CD4-positive, alpha-beta T cell treated with Interleukin-1 beta for 1 hour (primary cell): ENCODE measurements around the gene THADA.

Experiments used
- DNase-seq, 2 donors: peaks; one replicate each; pipeline ENCODE4 v3.0.0-alpha.2; 2020 to 2022

Gene THADA

DNA sequence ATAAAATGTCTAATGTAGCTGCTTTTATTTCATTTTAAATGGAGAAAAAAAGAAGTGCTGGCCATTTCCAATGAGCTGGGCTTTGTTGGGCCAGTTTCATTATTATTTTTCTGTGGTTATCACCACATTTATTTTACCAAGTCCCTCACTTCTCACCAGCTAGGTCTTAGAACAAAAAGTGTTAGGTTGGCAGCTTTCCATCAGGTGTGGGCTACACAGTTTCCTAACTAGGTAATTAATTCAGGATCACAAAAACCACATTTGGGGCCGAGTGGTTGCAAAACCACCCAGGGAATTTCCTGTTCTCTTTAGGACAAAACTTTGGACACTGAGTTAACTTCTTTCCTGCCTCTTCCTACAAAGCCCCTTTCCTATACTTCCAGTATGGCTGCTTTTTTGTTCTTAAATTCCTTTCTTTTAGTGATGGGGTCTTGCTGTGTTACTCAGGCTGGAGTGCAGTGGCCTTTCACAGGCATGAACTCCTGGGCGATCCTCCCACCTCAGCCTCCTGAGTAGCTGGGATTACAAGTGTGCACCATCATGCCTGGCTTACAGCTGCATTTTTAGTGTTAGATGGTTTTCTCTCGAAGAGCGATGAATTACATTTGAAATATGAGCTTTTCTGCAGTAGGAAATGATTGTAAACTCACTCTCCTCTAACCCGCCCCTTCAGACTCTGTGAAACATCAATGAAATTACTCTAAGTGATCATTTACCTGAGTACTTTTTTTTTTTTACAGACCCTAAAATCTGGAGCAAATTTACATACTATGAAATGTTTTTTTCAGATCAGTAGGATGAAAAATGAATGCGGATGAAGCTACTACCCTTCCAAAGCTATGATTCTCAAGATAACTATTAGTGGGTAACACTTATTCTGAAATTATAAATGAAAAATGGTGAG, 366.8 kb downstream of the THADA start:
- DNase-seq: peak in 1 of 2 donors; percentile 46

DNA sequence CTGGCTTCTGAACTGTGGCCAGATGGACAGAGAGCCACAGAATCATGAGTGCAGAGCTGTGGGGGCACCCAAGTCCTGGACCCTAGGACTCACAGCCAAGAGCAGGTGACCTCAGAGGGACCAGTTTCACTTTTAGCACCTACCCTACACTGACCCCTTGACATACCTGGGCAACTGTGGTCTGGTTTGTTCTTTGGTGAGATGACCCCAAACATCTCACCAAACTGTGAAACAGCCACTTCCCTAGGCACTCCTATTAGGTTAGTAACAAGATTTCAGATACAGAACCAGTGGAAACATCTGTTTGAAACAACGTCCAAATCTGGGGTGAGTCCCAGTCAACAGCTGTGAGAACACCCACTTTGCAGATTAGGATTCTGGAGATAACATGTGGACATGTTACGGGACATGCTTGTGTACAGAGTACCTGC, 367.5 kb downstream of the THADA start:
- DNase-seq: peak in 1 of 2 donors; percentile 31

DNA sequence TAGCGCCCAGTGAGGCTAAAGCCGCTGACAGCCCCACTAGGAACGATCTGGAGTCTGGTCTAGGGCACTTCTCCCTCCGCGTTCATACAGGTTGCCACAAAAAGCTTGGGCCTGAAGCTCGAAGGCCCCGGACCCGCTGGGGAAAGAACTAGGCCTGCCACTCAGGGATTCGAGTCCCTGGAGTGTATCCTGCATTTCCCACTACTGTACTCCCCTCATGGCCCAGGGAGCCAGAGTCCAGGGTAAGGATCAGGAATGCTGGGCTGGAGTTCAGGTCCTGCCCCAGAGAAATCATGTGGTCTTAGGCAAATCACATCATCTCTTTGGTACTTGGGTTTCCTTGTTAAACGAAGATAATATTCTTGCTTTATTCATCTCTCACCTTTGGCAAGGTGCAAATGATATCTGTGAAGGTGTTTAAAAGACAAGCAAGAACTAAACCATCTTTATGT, 368.0 kb downstream of the THADA start:
- DNase-seq: peak in 1 of 2 donors; percentile 21

DNA sequence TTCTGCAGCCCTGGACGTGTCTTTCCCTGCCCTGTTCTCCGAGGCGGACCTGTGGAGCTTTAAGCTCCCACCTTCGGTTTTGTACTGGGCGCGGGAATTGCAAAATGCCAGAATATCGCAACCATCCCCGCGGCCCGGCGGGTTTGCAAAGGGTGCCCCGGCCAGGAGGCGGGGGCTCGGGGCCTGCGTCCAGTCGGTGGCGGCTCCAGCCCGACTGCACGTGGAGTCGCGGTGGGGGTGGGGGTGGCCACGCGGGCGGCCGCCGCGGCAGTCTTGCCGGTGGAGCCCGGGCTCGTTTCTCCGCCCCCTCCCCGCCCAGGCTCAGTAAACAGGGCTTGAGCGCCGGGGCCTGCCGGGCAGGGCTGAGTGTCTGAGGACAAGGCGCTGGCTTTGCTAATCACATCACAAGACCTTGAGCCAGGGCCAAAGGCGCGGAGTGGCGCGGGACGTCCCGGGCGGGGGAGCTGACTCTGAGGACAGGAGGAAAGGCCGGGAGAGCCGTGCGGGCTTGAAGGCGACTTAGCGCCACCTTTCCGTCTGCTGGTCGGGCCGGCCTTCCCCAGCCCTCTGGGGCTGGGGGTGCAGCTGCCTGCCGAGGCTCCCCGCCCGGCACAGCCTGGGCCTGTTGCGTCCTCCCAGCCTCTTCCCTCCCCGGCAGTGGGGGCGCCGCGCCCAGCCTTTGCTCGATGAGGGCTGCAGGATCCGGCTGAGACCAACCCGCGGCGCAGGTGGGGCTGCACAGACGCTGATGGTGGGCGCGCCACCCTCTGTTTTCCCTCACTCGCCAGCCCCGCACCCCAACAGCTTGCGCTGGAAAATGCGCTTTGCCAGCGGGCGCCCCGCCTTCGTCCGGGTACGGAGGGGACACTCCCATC, 368.6 kb downstream of the THADA start:
- peak; percentile 57 to 68 for DNase-seq

DNA sequence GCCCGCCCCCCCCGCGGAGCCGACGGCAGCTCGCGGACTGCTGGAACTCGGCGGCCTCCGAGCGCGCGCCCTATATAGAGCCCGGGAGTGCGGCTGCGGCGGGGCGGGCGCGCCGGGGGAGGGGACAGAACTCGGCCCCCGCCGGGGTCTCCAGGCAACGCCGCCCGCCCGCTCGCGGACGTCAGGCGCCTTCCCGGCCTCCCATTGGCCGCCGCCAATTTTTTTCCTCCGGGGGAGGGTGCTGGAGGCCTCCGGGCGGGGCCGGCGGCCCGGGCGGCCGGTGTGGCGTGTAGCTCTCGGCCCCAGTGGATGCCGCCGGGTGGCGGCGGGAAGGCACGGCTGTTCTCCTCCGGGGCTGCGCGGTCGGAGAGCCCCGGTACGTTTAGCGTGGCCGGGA, 369.3 kb downstream of the THADA start, which contains the start of gene ZFP36L2:
TSS of gene ZFP36L2 (minus strand) at position 49 of the 397 bp plus-strand sequence. CDS start 291 bp downstream, outside the sequence.
- DNase-seq: peak; percentile 96 to 97

DNA sequence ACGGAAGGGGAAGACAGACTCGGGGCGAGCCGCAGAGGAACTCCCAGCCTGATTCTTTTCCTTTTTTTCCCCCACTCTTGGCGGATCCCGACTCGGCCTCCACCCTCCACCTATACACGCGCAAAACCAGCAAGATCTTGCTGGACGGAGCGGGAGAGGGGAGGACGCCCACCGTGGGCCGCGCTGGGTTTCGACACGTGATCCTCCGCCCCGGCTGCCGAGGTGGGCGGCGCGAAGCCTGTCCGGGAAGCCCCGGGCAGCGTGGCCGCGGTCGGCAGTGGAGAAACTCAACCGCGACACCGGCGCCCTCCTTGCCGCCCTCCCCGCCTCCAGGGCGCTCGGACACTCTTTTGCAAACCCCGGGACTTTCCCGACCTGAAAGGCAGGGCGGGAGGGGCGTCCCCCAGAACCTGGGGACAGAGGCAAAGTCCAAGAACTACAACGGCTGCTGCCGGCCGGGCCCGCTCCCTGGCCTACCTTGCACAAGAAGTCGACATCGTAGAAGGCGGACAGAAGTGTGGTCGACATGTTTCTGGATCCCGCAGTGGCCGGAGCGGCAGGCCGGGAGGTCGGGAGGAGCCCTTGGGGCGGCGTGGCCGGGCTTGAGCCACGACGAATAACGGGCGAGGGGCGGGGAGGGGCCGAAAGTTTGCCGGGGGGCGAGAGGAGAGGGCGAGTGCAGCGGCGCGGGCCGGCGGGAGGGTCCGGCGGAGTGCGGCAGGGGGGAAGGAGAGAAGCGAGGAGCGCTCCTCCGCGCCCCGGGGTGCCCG, 369.9 kb downstream of the THADA start:
- peak; percentile 82 to 84 for DNase-seq

DNA sequence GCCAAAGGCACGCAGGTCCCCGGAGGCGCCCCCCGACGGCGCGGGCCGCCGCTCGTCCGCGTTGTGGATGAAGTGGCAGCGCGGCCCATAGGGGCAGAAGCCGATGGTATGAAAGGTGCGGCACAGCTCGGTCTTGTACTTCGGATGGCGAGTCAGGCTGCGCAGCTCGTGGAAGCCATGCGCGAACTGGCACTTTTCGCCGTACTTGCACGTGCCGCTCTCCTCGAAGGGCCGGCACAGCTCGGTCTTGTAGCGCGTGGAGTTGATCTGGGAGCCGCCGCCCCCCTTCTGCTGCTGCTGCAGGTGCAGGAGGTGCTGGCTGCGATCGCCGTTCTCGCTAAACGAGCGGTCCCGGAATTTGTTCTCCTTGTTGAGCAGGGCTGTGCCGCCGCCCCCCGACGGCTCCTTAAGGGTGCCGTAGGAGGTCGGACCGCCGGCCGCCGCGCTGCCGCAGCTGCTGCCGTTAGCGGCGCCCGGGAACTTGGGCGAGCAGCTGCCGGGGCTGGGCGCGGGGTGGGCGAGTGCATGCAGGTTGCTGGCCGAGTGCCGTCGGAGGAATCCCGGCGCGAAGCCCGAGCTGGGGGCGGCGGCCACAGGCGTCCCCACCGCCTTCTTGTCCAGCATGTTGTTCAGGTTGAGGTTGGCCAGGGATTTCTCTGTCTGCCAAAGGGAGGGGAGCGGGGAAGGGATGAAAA, 370.6 kb downstream of the THADA start:
- peak; percentile 68 to 79 for DNase-seq

DNA sequence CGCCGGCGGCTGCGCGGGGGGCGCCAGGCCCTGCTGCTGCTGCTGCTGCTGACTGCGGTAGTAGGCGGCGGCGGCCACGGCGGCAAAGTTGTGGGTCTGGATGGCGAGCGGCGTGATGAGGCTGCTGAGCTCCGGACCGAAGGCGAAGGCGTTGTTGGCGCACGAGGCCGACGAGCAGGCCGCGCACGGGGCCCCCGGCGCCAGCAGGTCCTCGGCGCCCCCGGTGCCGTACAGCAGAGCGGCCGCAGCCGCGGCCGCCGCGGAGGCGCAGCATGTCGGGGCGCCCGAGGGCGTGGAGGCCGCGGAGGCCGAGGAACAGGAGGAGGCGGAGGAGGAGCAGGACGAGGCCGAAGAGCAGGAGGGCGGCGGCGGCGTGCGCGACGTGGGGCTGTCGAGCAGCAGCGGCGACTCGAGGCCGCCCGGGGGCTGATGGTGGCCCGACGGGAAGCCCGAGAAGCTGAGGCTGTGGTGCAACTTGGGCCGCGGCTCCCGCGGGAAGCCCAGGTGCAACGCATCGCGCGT, 371.2 kb downstream of the THADA start:
- DNase-seq: peak; percentile 49 to 50

DNA sequence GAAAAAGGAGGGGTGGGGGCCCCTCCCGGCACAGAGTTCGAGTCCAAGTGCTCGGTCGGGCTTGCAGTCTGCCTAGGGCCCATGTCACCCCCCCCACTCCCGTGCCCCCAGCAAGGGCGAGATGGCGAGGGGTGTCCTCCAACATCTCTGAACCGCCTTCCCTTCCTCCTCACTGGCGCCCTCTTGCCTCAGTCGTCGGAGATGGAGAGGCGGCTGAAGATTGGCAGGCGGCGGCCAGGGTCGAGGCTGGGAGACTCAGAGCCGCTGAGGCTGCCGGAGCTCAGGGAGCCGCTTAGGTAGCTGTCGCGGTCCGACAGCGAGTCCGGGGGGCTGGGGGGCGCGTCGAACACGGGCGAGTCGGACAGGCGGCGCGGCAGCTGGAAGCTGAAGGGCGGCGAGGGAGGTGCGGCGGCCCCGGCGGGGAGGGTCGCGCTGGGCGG, 371.7 kb downstream of the THADA start:
- peak; percentile 73 to 80 for DNase-seq

DNA sequence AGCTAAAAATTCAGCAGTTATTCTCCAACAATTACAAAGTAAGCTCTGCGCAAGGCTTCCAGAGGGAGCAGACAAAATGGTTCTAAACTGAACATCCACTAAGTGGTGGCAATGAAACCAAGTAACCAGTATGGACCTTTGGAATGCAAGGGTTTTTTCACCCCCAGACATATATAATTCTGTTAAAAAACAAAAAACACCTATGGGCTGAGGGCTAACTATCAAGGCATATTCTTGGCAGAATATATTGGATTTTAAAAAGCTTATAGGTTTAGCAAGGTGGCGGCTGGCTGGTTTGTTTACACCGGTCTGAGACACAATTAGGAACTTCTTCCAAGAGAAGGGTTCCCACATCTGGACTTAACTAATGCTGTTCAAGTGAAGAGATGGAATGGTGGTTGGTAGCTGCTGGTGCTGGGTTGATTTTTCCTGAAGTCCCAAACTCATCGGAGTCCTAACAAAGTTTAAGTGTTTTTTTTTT, 372.3 kb downstream of the THADA start:
- peak in 1 of 2 donors; percentile 17 for DNase-seq

DNA sequence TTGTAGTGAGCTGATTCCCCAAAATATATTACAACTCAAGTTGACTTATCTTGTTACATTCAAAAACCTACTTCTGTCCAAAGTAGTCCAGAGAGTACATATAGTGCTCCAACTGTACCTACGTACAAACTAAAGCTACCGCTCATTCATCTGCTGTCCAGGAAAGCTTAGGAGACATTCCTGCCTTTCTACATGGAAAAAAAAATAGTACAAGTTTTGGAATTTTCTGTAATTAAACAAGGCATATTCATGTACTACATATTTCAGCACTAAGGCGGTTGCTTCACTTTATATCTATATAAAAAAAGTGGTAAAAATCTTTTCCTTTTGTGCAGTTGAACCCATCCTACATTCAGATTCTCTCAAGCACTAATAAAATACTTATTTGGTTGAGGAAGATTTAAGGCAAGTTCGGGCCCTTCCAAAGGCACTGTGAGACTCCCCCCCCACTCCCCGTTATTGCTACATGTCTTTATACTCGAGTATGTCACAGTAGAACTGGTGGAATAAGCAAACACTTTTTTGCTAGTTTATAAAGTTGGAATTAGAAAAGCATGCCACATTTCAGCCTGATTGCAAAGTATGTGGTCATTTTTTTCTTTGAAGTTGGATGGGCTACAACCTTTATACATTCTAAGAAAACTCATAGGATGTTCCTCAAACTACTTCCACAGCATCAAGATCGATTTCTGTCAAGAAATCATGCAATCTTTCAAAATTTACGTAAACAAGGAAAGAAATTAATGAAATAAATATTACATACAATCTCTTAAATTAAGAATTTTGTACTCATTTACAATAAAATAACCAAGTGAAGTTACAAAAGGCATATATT, 373.1 kb downstream of the THADA start:
- peak in 1 of 2 donors; percentile 22 for DNase-seq

DNA sequence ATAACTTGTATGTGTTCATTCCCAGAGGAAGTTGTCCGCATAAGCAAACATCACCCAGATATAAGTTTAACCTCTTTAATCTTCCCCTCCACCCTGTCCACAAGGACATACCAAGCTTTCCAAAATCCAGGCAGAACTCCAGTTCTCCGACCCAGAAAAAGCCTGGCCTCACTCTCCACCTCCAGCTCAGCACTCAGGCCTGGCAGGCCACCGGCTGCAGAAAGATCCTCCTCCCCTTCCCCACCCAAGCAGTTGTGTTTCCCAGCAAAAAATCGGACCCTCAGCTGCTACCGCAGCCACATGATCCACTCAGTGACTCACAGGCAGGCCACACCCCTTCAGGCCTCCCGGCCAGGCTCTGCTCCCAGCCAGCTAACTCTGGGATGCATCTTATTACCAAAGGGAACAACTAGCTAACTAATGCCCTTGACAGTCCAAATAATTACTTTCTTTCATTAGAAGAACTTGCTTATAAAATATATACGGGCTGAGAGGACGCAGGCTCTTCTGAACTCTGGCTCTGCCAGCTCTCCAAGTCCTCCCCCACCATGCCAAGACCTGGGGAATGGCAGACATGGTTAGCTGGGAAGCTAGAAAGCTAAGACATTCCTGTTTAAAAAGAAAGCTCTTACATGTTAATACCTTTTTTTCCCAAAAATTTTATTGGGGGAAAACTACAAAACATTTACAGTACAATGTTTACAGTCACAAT, 373.9 kb downstream of the THADA start:
- DNase-seq: peak; percentile 58 to 69

DNA sequence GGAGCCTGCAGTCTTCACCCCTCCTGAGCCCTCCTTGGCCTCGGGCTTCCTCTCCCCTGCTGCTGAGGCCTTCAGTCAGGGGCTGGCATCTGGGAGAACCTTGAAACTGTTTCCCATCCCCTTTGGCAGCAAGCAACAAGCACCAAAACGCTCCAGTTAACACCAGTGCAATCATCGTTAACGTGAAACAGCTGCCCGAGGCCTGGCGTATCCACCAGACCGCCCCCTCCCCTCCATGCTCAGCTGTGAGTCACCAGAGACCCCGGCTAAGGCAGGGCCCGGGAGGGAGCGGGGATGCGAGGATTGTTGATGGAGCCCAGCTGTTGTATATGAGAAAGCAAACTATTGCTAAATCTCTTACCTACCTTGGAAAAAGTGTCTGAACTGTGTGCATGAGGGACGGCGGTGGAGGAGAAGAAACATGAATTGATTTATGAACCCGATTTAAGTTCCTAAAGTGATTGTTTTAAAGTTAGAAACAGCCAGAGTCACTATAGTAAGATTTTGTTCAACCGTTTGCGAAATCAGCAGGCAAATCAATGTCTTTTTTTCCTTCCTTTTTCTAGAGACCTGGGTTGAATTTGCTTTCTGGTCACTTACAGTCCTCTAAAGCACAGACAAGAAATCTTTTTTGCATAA, 374.6 kb downstream of the THADA start:
- peak; percentile 19 to 40 for DNase-seq

DNA sequence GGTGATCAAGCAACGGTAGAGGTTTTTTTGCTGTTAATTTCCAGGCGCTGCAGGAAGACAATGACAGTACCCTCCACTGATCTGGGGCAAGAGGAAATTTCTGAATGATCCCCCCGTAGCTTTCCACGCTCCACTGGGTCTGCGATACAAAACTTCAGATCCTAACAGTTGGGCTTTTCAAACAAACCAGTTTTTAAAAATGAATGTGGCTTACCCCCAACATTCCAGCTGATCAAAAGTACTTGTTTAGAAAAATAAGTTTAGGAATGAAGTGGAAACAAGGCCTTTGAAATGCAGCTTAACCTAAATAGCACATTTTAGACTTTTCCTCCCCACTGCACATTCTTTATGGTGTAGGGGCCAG, 375.1 kb downstream of the THADA start:
- no peak for DNase-seq

DNA sequence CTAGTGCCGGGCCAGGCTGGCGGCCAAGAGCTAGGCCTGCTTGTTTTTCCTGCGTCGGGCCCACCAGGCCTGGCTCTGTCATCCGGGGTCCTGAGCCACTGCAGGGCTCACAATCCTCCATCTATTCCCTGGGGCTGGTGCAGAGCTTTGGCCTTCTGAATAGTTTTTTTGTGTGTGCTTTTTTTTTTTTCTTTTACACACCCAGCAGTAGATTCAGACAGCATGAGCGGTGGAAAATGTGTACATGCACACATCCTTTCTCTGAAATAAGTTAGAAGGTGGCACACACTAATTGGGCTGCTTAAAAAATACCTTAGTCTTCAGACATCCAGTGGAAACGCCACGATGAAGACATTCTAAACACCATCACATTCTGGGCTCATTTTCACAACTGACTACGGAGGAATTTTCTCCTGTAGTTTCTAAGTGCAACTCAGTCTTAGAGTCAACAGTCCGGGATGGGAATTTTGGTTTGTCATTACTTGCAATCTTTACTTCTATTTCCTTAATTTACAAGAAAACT, 375.5 kb downstream of the THADA start:
- no peak for DNase-seq

DNA sequence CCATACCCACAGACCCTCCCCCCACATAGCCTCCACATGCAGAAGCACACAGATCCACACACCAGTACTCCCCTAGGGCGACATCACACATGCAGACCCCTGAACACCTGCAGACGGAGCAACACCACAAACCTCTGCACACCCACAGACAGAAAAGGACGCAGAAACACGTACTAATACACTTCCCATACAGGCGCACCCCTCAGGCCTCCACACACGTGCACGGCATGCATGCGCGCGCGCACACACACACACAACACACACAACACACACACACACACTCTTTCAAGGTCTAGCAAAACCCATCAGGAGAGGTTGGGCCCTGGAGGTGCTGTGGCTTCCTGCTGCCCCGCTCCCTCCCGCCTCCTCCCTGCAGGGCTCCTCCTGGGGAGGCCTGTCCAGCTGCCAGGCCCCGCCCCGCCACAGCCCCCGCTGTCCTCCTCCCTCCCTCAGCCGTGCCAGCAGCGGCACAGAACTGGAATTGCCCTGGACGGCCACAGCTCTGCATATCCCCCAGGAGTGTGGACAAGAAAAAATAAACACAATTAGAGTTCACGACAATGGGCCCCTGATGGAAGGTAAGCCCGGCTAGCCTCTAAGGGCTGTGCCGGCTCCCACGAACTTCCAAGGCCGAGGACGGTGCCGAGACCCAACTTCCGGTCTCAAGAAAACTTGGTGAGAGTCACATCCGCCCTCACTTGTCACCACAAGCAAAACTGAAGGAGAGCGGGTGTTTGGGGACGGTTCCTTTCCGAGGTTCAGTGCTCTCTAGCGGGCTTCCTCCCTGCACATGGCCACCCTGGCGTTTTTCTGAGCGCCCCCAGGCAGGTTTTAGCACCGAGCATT, 376.2 kb downstream of the THADA start:
- DNase-seq: peak; percentile 84 to 85

DNA sequence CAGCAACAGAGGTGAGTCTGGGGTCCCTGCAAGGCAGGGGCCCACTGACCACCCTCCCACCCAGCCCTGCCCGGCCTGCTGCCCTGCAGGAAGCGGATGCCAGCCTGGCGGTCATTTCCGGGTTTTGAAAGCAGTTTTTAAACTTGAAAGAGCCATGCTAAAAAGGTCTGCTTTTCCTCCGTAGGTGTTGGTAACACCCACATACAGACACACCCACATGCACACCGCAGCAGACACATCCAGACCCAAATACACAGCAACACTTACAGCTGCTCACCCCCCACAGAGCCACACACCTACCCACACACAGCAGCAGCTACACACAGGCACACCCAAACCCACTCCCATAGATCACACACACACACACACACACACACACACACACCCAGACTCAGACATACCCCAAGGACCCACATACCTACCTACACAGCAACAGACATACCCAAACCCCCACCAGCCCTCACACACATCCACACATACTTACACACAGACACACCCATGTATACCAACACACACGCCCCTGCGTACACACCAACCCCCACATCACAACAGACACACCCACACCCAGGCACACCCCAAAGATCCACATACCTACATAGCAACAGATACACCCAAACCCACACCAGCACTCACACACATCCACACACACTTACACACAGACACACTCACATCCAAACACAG, 377.0 kb downstream of the THADA start:
- peak; percentile 87 to 92 for DNase-seq
